Cardiac septum (tissue), 1 donor: ENCODE data around the gene GPR82. TPM values are rescaled to one million over a fixed set of nuclear protein-coding genes. Genes with fewer than 3 reads are reported as not detected.
"Not testable (repeated sequence)": the region's sequence is repeated elsewhere in the genome, so short reads cannot be mapped to it uniquely, and the experiment has no call there.

Experiments
- DNase-seq: peaks from one replicate; pipeline ENCODE4 v3.0.0-alpha.2; 2020; ENCODE audit warnings: low spot score
- intact Hi-C: fragments of 100-400 bp; cut with DNase I; formaldehyde crosslinking; loops from one replicate; pipeline ENCODE4 v1.14.0; 2022
- total RNA-seq: library from RNA; stranded (reverse); fragmentation: NEBNext Ultra II Directional; extraction: Animal tissue kit (Norgen Biotek cat#: 25700); gene quantifications from one replicate; pipeline ENCODE4 v1.2.1, GENCODE V29; 2021
- donor health status: DM: no; HTN: no; CAD: no.

GPR82 gene
- total RNA-seq, 1 donor from 2014 or later: not detected

- DNase-seq: no peak
- intact Hi-C loops: no loop called here
Observed at GRCh38 chrX:41716767-41717473, 7.1 kb upstream of the GPR82 start.

DNA sequence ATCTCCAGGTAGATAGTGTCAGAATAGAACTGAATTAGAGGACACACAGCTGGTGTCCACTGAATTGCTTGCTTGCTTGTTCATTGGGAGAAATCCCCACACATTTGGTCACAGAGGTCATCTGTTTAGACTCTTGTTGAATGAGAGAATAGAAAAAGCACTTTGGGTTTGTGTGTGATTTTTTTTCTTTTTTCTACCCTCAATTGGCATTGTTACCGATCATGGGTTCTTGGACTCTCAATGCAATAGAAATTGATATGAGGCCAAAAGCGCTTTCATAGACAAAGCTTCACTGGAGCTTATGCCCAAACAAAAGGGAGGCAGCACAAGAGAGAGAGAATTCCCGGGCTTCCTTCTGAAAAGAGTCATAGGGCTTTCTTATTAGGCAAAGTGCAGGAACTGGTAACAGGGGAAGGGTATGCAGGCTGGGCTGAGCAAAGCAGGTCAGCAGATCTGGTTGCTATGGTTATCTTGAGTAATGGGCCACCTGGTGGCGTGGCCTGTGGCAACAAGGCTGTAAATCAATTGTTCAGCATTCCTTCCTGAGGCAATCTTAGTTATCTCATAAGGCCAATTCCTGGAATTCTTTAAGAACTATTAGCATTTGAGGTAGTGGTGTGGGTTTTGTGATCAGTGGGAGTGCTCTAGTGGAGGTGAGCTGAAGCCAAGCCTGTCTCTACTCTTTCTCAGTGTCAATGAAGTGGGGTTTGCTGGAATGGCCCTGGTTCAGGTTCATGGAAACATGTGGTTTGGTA, 5.3 kb upstream of the GPR82 start:
- intact Hi-C loops: no loop called here
- no peak for DNase-seq

GRCh38 chrX:41719610-41720009, 4.4 kb upstream of the GPR82 start:
- intact Hi-C loops: not testable (repeated sequence)

GRCh38 chrX:41720125-41720779, 3.7 kb upstream of the GPR82 start:
- no peak for DNase-seq
- intact Hi-C loops: no loop called here

More at GRCh38 chrX:41719610-41720009, 4.4 kb upstream of the GPR82 start:
- not testable (repeated sequence) for DNase-seq

- DNase-seq: no peak
- intact Hi-C loops: no loop called here
Observed at GRCh38 chrX:41721590-41721989, 2.4 kb upstream of the GPR82 start.

- intact Hi-C loops: no loop called here
- DNase-seq: no peak
Observed at GRCh38 chrX:41722214-41722613, 1.8 kb upstream of the GPR82 start.

DNA sequence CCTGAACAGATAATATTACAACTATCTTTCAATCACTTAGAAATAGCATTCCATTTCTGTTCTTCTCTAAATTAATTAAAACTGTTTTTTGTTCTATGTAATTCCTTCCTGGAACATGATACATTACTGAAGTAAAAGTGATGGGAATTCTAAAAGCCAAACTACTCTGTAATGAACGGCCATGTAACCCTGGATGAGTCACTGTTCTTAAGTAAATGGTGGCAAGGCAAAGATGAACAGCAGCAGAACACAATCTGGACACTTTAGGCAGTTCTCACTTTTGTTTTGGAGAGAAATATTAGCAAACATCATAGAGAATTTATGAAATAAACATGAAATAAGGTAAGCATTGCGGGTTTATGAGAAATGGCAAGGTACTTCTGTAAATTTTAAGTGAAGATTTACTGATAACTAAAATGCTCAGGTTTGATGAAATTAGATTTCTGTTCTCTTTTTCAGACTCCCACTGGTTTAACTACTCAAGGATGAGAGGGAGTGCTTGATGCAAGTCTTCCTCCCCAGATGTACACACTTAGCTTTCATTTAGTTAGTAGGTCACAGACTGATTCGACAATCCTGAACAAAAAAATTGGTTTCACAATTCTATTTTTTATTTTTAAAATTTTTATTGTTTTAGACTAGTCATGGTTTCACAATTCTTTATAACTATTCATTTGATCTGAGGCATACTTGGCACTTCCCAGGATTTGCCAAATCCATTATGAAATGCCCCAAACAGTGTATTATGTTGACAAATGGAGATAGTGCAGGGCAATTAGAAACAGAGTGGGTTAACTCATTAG, 964 bp upstream of the GPR82 start:
- intact Hi-C loops: no loop called here
- DNase-seq: no peak

DNA sequence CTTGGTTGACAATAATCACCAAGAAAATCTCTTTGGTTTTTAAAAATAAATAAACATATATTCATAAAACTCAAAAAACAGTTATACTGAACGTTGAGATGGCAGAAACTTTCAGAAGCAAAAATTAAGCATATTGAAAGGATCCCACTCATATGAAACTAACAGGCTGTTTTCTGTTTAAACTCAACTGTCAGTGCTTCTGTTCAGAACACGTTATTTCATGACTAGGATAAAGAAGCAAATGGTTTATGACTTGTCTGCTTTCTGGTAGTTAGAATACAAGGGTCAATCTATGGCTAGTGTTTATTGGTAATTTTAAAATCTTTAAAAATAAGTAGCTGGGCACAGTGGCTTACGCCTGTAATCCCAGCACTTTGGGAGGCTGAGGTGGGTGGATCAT, 4.1 kb downstream of the GPR82 start:
- intact Hi-C loops: no loop called here
- DNase-seq: no peak

- intact Hi-C loops: no loop called here
- no peak for DNase-seq
Observed at GRCh38 chrX:41730081-41730480, 6.1 kb downstream of the GPR82 start.

GRCh38 chrX:41732260-41732659, 8.3 kb downstream of the GPR82 start:
- no peak for DNase-seq
- intact Hi-C loops: no loop called here

GRCh38 chrX:41733939-41734338, 10.0 kb downstream of the GPR82 start:
- no peak for DNase-seq
- intact Hi-C loops: no loop called here

GRCh38 chrX:41734530-41734929, 10.5 kb downstream of the GPR82 start:
- no peak for DNase-seq
- intact Hi-C loops: no loop called here

DNA sequence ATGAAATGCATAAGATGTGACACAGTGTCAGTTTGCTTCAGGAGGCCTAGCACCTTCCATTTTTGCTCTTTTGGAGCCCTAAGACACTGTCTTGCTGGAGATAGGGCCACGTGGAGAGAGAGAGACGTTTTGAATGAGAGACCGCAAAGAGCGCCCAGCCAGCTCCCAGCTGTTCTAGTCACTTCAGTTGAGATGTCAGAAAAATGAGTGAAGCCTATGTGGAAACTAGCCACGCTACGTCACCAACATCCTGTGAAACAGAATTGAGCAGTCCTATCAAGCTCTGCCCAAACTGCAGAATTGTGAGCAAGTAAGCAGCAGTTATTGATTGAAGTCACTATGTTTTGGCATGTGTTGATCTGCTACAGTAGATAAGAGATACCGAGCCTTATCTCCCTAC, 13.1 kb downstream of the GPR82 start:
- intact Hi-C loops: no loop called here
- no peak for DNase-seq

DNA sequence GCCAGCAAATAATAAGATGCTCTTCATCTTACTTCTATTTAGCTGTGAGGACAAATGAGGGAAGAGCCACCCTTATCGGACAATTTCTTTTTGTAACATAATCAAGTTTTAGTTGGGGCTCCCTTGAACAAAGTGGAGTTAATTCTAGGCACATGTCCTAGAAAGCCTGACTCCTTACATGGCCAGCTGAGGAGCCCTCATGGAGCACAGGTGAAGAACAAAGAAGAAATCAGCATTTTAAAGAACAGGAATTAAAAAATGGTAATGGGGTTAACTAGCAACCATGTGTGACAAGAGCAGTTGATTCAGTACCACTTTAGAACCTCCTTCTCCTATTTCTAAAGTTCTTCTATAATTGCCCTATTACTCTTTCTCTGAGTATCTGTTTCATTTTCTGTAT, 15.9 kb downstream of the GPR82 start:
- intact Hi-C loops: no loop called here
- no peak for DNase-seq

DNA sequence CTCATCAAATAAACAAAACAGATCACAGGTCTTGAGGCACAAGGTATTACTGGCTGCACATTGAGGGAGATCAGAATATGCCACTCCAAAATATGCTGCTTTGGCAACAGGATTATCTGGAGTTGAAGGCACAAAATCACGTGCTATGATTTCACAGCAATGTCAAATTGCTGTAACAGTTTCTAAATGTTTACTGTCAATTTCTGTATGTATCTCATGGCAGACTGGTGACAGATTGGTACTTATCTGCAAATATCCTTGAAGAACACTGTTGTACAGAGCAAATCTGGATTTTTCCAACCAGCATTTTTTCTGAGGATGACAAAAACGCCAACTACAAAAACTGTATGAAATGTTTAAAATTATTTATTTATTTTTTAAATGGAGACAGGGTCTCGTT, 26.7 kb downstream of the GPR82 start:
- intact Hi-C loops: loop anchor here (10.0 kb wide), 1 partner anchor 196 kb away; no protein-coding TSS in a partner anchor
- no peak for DNase-seq

- no peak for DNase-seq
- intact Hi-C loops: loop anchor here (10.0 kb wide), 1 partner anchor 204 kb away; no protein-coding TSS in a partner anchor
Observed at GRCh38 chrX:41758401-41758800, 34.4 kb downstream of the GPR82 start.

GRCh38 chrX:41759817-41760216, 35.8 kb downstream of the GPR82 start:
- no peak for DNase-seq
- intact Hi-C loops: loop anchor here (10.0 kb wide), 1 partner anchor 205 kb away; no protein-coding TSS in a partner anchor

DNA sequence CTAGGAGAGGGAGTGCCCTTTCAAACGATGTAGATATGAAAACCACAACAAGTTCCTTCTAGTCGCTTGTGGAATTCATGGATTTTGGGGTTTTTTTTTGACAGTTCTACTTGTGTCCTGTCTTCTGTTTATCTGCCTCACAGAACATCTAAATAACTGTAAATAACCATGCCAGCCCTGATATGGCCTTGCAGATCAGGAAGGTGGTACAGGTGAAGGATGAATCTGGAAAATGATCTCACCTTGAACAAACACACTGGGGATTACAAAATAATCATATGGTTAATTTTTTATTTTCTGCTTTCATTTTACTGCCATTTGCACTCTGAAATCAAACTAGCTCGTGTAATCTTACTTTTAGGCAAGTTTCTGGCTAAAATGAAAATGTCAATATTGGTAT, 37.2 kb downstream of the GPR82 start:
- no peak for DNase-seq
- intact Hi-C loops: no loop called here

- DNase-seq: no peak
Observed at GRCh38 chrX:41761702-41762101, 37.7 kb downstream of the GPR82 start.

More at GRCh38 chrX:41761702-41762101, 37.7 kb downstream of the GPR82 start:
- intact Hi-C loops: no loop called here
